HG03432 (cell line): ENCODE data around the gene TGM2.

ENCODE experiments used
- ATAC-seq: cut with Tn5 transposase; IDR thresholded peaks from one replicate; pipeline ENCODE4 v1.9.1; 2021; ENCODE audit warnings: mild to moderate bottlenecking, moderate library complexity; ENCODE audit not compliant: unreplicated experiment

TGM2 gene

GRCh38 chr20:38178065-38178491 lies 13.0 kb upstream of the TGM2 start:
- ATAC-seq, result no peak

- no peak for ATAC-seq
Observed at GRCh38 chr20:38177201-38177600, 12.1 kb upstream of the TGM2 start.

DNA sequence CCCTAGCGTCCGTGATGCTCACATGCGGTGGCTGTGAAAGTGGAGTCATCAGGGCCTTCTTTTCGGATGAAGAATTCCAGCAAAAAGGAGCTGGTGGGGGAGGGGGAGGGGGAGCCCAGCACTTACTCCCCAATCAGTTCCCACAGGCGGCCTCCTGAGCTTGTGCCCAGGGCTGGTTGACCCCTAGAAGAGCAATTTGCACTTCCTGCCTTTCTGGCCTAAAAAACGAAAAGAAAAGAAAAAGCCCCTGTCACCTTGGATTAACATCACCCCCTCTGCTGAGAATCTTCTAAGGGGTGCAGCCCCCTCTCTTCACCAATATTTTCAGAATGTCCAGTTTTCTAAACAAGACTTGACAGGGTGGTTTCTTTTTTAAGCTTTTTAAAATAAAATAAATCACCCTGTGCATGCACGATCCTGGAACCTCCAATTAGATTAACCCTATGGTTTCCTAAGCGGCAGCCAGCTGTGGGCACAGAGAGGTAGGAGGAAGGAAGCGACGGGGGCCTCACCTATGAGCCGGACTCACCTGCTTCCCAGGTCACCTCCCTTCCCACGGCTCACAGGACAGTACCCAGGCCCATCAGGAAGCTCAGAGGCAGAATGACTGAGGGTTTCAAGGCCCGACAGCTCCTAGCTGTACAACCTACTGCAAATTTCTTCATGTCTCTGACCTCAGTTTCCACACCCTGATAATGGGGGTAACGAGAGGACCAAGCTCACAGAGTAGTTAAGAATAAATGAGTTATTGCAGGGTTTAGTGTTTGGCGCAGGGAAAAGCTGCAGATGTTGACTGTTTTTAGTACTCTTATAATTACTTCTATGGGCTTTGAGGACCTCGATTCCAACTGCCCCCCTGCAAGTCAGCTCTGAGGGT lies 10.5 kb upstream of the TGM2 start:
- no peak for ATAC-seq

GRCh38 chr20:38173237-38174156 lies 8.4 kb upstream of the TGM2 start:
- ATAC-seq, result no peak

DNA sequence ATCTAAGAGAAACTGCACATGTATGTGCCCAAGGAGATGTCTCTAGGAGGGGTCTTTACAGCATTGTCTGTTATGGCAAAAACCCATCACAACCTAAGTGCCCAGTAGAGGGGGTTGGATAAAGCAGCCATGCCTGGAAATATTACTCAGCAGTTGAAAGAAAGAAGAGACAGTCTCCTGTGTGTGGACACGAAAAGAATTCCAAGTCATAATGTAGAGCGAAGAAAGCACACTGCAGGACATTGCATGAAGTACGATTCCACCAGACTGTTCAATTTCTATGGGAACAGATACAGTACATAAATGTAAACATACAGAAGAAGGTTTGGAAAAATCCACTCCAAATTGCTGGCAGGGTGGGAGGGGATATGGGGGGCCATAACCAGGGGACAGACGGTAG lies 7.3 kb upstream of the TGM2 start:
- ATAC-seq, result no peak

- ATAC-seq, result no peak
Observed at GRCh38 chr20:38171675-38172043, 6.6 kb upstream of the TGM2 start.

- no peak for ATAC-seq
Observed at GRCh38 chr20:38170826-38171674, 6.0 kb upstream of the TGM2 start.

DNA sequence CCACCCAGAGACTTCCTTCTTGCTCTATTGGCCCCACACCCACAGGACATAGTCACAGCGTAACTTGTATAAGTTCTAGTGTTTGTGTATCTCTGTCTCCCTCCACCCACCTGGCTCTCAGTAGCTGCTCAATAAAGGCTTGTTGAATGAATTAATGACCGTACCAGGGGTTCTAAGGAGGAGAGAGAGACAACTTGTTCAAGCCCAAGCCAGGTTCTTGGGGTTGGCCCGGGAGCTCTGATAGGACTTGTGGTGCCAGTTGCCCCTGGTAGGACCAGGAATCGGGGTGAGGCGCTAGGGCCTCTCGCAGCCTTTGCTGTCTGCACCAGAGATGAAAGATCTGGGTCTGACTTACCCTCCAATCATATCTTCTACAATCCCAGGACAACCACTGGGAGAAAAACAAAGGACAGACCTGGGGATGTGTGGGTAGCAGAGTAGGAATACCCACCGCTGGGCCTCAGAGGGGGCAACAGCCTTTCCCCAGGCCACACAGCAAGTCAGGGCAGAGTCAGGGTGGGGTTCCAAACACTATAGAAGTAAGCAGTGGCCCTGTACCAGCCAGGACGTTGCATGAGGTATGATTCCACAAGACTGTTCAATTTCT lies 5.3 kb upstream of the TGM2 start:
- ATAC-seq, result no peak

DNA sequence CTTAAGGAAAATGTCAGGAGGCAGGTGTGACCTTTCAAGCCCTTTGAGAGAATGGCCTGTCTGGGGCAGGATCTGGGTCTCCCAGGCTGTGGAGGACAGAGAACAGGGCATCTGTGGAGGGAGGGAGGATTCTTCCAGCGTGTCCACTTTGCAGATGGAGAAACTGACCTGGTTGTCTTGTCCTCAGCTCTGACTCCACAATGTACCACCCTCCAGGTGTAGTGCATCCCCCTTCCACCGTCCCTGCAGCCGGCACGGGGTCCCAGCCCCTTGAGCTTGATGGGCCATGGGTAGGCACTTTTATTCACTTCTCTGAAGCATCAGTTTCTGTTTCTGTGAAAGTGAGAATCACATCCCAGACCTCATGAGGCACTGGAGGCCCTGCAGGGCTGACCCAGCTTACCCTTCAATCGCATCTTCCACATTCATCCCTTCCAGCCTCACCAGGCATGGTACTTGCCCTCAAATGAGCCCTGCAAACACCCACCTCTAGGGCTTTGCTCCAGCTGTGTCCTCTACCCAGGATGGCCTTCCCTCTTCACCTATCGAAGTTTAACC lies 4.6 kb upstream of the TGM2 start:
- no peak for ATAC-seq

GRCh38 chr20:38168791-38169589 lies 3.9 kb upstream of the TGM2 start:
- ATAC-seq, result no peak

DNA sequence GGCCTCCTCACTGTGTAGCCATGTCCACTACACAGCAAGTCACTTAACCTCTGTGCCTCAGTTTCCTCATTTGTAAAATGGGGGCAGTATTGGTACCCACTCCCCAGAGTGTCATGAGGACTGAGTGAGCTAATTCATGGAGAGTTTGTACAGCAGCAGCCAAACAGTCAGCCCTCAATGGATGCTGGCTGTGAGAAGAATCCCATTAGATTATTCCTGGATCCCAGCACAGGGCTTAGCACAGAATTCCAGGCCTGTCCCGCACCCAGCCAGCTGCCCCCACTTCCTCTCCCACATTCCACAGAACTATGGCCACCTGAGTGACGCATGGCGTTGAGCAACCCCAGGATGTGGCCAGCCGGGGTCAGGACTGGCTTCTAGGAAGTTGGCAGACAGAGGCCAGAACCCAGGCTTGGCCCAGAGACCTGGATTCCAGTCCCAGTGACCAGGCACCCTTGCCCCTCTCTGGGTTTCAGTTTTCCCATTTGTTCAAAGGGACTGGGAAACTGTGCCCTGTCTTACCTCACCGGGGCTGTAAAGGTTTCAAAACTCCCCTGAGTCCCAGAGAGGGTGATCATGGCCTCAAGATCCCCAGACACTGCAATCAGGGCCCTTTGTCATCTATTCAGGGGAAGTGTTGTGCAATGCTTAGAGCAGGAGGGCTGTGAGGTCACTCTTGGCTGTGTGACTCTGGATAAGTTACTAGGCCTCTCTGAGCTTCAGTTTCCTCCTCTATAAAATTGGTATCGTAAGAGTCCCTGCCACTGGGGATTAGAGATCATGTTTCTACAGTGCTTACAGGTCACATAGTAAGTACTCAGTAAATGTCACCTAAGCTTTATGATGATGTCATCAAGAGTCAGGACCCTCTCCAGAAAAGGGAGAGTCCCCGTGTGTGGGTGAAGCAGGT lies 3.0 kb upstream of the TGM2 start:
- ATAC-seq, result no peak

DNA sequence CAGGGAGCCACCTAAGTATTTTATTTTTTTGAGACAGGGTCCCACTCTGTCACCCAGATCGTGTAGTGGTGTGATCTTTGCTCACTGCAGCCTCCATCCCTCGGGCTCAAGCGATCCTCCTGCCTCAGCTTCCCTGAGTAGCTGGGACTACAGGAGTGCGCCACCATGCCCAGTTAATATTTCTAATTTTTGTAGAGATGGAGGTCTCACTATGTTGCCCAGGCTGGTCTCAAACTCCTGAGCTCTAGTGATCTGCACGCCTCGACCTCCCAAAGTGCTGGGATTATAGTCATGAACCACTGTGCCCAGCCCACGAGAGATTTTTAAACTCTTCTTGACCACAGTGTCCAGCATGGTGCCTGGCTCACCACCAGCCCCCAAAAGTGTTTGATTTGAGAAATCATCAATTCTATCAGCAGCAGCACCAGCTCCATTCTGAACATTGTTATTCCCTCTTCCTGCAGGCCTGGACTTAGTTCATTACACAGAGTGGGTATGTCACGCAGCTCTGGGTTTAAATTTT lies 2.3 kb upstream of the TGM2 start:
- ATAC-seq, result no peak

- no peak for ATAC-seq
Observed at GRCh38 chr20:38166703-38167233, 1.7 kb upstream of the TGM2 start.

GRCh38 chr20:38165966-38166702 lies 1.1 kb upstream of the TGM2 start:
- ATAC-seq, result no peak

- no peak for ATAC-seq
Observed at GRCh38 chr20:38164624-38165088, 414 bp downstream of the TGM2 start.

DNA sequence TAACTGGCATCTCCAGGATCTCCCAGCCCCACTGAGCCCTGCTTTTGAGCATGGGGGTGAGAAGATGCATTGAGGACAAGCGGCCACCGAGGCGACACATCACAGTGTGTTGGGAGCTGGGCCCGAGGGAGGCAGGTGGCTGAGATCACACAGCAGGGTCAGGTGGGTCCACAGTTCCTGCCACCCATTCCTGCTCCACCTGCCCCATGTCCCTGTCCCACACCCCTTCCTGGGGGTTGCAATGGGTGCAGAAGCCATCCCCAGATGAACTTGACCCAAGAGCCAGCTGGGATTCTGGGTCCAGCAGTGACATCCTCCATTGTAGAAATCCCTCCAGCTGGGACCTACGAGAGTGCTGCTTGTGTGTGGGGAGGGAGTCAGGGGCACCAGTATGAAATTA lies 1.0 kb downstream of the TGM2 start:
- ATAC-seq, result no peak
